HCT116 (cell line): ENCODE measurements around the gene PODN.

Experiments
- ATF3 ChIP-seq: IDR thresholded peaks from 2 replicates; pipeline ENCODE4 v1.6.1; 2012
- CEBPB ChIP-seq: IDR thresholded peaks from 2 replicates; pipeline ENCODE4 v1.6.1; 2012; ENCODE audit warnings: low read depth
- CTCF ChIP-seq, 3 experiments: fragments of 200-600 bp in 1 of 3; sonication (generic) in 1 of 3; IDR thresholded peaks in 2 of 3; conservative IDR thresholded peaks in 1 of 3; 2 replicates each; pipeline ENCODE4 v1.5.1; 2012 to 2017; ENCODE audit warnings: low read depth in 2 of 3, low read length in 2 of 3, antibody characterized with exemption in 1 of 3, borderline replicate concordance in 1 of 3, control low read depth in 1 of 3, mild to moderate bottlenecking in 1 of 3, mixed read lengths in 1 of 3, mixed run types in 1 of 3, moderate library complexity in 1 of 3; ENCODE audit not compliant: insufficient read depth in 1 of 3
- ELF1 ChIP-seq: IDR thresholded peaks from 2 replicates; pipeline ENCODE4 v1.6.1; 2012; ENCODE audit warnings: low read depth, borderline replicate concordance
- EZH2phosphoT487 ChIP-seq: fragments of 200-600 bp; IDR thresholded peaks from 2 replicates; pipeline ENCODE4 v1.6.1; 2018; ENCODE audit warnings: antibody characterized with exemption, borderline replicate concordance
- POLR2A ChIP-seq: IDR thresholded peaks from 2 replicates; pipeline ENCODE4 v1.7.0; 2011; ENCODE audit warnings: borderline replicate concordance; ENCODE audit not compliant: insufficient read depth, insufficient read length; ENCODE audit errors: extremely low read depth
- SIN3A ChIP-seq: IDR thresholded peaks from 2 replicates; pipeline ENCODE4 v1.6.1; 2012; ENCODE audit warnings: low read depth
- SP1 ChIP-seq: IDR thresholded peaks from 2 replicates; pipeline ENCODE4 v1.6.1; 2012; ENCODE audit warnings: low read depth
- YY1 ChIP-seq: IDR thresholded peaks from 2 replicates; pipeline ENCODE4 v1.6.1; 2011; ENCODE audit warnings: low read length, low read depth, moderate library complexity, mild to moderate bottlenecking; ENCODE audit not compliant: insufficient replicate concordance; ENCODE audit errors: extremely low read depth

DNA sequence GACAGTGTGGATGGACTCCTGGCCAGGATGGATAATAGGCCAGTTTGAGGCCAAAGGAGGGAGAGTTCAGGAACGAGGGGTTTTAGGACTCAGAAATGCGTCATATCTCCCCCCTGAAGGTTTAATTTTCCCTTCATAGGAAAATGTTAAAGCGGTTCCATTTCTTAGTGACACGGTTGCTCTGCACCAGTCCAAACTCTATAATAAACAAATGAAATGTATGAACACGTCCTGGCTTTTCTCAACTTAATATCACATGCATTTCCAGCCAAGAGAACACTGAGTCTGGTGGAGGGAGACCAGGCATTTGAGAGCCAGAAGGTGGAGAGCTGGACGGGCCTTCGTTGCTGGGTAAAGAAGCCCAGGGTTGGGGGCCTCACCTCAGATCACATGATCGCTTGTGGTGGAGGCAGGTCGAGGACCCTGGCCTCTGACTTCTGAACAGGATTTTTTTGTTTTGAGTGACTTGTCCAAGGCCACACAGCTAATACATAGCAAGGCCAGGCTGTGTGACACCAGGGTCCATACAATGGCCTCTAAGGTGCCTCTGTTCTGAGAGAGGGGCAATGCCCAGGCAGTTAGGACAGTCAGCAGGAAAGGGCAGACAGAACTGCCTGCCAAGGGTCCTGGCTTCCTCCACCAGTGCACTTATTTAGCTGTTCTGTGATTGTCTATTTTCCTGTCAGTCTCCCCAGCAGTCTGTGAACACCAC is 69.0 kb downstream of the PODN start:
- TF ChIP-seq SP1 (no peak), ELF1 (no peak), ATF3 (no peak), SIN3A (no peak), POLR2A (no peak), CTCF (IDR thresholded peaks at IDR 0.05 in 2 of 3, conservative IDR thresholded peaks at IDR 0.05 in 1 of 3; ENCODE audit: borderline replicate concordance in 1 of 3, insufficient read depth in 1 of 3, low read depth in 2 of 3, low read length in 2 of 3) (no peak), EZH2phosphoT487 (no peak), YY1 (no peak), CEBPB (no peak)
